NCI-H2029 (cell line): Measurements from ENCODE around the gene HBZ.
"Not testable (repeated sequence)": the region's sequence is repeated elsewhere in the genome, so short reads cannot be mapped to it uniquely, and the experiment has no call there.

Source experiments
- DNase-seq: peaks from one replicate; lab custom pipeline; 2025; lab: John Stamatoyannopoulos, UW

Gene HBZ

GRCh38 chr16:179211-180092 is 27.0 kb downstream of the HBZ start:
- no peak for DNase-seq

- DNase-seq, result no peak
These were observed 27.7 kb downstream of the HBZ start, which contains the start of gene HBQ1 for GRCh38 chr16:180101-180675. HBQ1 (plus strand) TSS chr16:180459; CDS start chr16:180487, 28 bp downstream.

DNA sequence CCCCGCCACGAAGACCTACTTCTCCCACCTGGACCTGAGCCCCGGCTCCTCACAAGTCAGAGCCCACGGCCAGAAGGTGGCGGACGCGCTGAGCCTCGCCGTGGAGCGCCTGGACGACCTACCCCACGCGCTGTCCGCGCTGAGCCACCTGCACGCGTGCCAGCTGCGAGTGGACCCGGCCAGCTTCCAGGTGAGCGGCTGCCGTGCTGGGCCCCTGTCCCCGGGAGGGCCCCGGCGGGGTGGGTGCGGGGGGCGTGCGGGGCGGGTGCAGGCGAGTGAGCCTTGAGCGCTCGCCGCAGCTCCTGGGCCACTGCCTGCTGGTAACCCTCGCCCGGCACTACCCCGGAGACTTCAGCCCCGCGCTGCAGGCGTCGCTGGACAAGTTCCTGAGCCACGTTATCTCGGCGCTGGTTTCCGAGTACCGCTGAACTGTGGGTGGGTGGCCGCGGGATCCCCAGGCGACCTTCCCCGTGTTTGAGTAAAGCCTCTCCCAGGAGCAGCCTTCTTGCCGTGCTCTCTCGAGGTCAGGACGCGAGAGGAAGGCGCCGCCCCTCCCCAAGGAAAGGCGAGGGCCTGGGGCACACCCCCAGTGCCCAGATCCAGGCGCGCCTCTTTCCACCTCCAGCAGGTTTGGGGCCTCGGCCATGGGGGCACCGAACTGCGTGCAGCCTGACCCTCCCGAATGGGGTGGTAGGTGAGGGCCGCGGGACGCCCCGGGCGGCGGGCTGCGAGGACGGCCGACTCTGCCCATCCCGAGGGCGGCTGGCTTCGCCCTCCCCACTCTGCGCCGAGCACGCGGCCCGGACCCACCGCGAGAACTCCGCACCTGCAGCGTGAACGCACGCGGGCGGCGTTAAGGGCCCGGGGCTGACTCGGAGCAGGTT is 28.5 kb downstream of the HBZ start:
- peak; percentile 56 for DNase-seq

- no peak for DNase-seq
These were observed 29.1 kb downstream of the HBZ start for GRCh38 chr16:181565-182021.

DNA sequence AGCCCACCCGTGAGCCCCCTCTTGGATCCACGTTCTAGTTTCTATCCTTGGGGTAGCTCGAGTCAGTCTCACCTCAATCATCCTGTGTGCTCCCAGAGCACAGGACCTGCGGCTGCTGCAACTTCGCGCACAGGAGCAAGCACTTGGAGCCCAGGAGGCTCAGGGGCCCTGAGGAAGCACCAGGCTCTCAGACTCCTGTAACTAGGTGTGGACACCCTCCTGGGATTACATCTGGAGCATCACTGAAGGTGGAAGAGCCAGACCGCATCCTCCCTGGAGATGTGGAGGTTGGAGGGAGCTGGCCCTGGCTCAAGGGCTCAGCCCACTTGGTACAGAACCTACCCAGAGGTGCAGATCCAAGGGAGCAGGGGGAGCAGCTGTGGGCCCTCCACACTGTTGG is 30.6 kb downstream of the HBZ start:
- no peak for DNase-seq

- DNase-seq, result no peak
These were observed 32.8 kb downstream of the HBZ start for GRCh38 chr16:185213-185612.

DNA sequence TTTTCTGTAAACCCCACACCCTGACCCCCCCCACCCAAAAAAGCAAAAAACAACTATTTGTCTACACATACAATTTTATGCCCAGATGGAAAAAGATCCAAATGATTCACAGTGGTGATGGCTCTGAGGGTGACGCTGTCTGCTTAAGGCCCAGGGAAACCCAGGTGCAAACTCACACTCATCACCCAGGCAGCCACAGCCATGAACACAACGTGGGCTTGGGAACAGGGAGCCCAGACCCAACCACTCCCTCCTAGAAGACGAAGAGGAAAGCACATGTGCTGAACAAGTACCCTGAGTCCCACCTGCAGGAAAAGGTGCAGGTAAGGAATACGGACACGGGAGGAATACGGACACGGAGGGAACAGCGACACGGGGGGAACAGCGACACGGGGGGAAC is 33.2 kb downstream of the HBZ start:
- DNase-seq, result no peak

GRCh38 chr16:187330-187729 is 34.9 kb downstream of the HBZ start:
- DNase-seq, result no peak

- DNase-seq, result no peak
These were observed 36.2 kb downstream of the HBZ start for GRCh38 chr16:188674-189073.

DNA sequence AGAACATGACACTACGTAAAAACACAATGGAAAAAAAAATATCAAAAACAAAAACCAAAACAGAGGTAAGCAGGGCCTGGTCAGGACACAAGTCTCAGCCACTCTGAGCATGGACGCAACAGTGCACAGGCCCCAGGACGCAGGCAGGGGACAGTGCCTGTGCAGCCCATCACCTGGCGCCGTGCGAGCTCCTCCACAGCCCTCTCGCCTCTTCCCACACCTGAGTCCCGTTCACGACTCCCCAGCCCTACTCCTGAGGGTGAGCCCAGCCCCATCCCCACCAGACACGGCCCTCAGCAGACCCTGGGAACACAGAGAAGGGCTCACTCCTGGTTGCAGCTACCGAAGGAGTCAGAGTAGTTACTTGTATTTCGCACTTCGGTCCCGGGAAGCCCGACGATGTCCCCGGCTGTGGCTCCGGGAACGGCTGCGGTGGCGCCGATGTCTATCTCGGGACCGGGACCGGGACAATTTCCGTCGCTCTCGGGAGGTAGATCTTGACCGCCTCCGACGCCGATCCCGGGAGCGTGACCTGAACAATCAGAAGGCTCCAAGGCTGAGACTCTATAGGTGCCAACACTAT is 37.3 kb downstream of the HBZ start:
- no peak for DNase-seq

DNA sequence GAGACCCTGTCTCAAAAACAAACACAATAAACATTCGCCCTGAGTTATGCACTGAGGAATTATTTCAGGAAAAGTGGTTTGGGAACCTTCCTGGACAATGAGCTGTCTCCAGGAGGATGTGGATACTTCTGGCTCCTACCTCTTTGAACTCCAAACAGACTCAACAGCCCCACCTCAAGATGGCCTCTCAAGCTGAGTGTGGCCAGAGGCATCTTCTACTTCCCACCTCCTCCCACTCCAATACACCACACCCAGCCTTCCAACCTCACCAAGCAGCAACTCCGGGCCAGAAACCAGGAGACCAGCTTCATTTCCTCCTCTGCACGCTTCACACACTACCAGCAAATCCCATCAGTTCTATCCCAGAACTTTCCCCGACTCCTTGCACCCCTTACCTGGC is 39.4 kb downstream of the HBZ start:
- no peak for DNase-seq

- no peak for DNase-seq
These were observed 40.2 kb downstream of the HBZ start for GRCh38 chr16:192686-193085.

DNA sequence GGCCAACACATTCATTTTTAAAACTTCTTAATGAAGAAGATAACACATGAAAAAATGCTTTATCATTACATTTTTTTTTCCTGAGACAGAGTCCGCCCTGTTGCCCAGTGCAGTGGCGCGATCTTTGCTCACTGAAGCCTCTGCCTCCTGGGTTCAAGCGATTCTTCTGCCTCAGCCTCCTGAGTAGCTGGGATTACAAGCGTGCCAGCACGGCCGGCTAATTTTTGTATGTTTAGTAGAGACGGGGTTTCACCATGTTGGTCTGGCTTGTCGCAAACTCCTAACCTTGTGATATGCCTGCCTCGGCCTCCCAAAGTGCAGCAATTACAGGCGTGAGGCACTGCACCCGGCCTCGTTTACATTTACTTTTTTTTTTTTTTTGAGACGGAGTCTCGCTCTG is 41.0 kb downstream of the HBZ start:
- no peak for DNase-seq

DNA sequence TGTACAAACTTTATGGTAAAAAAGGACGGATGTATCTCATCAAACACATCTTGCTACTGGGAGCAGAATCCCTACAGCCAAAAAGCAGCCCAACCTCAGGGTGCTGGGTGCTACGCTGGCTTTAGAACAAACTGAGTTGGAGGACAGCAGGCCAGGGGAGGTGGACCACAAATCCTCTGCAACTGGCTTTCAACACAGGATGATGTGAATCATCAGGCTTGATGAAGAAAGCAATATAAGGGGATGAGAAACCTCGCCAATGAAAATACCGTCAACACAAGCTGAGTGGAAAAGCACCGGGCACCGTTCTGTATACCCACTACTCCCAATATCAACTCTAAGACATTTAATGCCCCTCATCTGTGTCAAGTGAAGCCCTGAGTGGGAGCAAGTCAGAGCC is 42.1 kb downstream of the HBZ start:
- DNase-seq, result no peak

- DNase-seq, result no peak
These were observed 47.9 kb downstream of the HBZ start for GRCh38 chr16:200388-200787.

DNA sequence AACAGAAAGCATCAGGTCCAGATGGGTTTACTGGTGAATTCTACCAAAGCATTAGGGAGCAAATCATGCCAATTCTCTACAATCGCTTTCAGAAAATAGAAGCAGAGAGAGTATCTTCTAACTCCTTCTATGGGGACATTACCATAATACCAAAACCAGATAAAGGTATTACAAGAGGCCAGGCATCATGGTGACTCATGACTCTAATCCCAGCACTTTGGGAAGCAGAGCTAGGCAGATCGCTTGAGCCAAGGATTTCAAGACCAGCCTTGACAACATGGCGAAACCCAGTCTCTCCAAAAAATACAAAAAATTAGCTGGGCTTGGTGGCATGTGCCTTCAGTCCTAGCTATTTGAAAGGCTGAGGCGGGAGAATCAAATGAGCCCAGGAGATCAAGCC is 50.8 kb downstream of the HBZ start:
- no peak for DNase-seq

GRCh38 chr16:204046-204445 is 51.6 kb downstream of the HBZ start:
- DNase-seq, result not testable (repeated sequence)
